RWPE1 (cell line): ENCODE data around the gene NR2F1.

Experiments used
- CTCF ChIA-PET: fragments of 350-600 bp; sonication (Branson Sonifier 250); formaldehyde crosslinking; extraction: SDS; loops from one replicate; lab custom pipeline; 2021; lab: Yijun Ruan, JAX
- POLR2A ChIA-PET: fragments of 400-600 bp; formaldehyde crosslinking; extraction: SDS; loops from one replicate; lab custom pipeline; 2020; ENCODE audit warnings: antibody characterized with exemption; ENCODE audit not compliant: low non-redundant PET; lab: Yijun Ruan, JAX
- DNase-seq: peaks from one replicate; pipeline ENCODE4 v3.0.0; 2012; ENCODE audit warnings: low spot score
- H3K27ac ChIP-seq: fragments of 450-650 bp; 2 replicates; pipeline ENCODE4 v1.5.1; 2017
- TF ChIP-seq, protein P1 (sequence below): fragments of 450-650 bp; conservative IDR thresholded peaks from 2 replicates; pipeline ENCODE4 v1.5.1; 2017; ENCODE audit warnings: low read depth, mild to moderate bottlenecking

NR2F1 gene

DNA sequence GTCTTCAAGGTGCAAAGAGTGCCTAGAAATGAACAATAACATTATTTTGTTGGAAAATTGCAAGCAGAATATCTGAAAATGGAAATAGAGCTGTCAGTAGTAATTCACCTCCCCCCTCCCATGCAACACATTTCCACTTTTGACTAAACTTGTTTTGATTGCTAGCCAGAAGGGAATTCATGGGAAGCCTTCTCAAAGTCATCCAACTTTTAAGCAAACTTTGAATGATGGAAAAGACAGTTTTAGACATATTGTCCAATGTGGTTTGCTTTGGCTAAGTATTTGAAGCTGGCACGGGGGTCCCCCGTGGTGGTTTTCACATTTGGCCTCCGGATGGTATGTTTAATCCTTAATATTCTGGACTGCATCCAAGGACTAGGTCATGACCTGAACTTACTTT, 7.5 kb downstream of the NR2F1 start:
- TF ChIP-seq, protein P1, sequence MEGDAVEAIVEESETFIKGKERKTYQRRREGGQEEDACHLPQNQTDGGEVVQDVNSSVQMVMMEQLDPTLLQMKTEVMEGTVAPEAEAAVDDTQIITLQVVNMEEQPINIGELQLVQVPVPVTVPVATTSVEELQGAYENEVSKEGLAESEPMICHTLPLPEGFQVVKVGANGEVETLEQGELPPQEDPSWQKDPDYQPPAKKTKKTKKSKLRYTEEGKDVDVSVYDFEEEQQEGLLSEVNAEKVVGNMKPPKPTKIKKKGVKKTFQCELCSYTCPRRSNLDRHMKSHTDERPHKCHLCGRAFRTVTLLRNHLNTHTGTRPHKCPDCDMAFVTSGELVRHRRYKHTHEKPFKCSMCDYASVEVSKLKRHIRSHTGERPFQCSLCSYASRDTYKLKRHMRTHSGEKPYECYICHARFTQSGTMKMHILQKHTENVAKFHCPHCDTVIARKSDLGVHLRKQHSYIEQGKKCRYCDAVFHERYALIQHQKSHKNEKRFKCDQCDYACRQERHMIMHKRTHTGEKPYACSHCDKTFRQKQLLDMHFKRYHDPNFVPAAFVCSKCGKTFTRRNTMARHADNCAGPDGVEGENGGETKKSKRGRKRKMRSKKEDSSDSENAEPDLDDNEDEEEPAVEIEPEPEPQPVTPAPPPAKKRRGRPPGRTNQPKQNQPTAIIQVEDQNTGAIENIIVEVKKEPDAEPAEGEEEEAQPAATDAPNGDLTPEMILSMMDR, result no peak
- POLR2A ChIA-PET, result no interaction called here

GRCh38 chr5:93591323-93591945, 8.4 kb downstream of the NR2F1 start:
- CTCF ChIA-PET, result interaction anchor here (0.7 kb wide), 1 partner anchor 951 kb away, joined by 3 read pairs; no protein-coding TSS in a partner anchor
- TF ChIP-seq, protein P1, result no peak
- POLR2A ChIA-PET, result no interaction called here
- no peak for DNase-seq
- no peak overlapping the region for H3K27ac ChIP-seq

More for the DNA sequence above, 7.5 kb downstream of the NR2F1 start:
- CTCF ChIA-PET, result interaction anchor here (0.6 to 0.7 kb wide), 2 partner anchors 211 to 1323 kb away, joined by 3 to 4 read pairs; no protein-coding TSS in a partner anchor
- H3K27ac ChIP-seq, result no peak overlapping the region
- no peak for DNase-seq

- TF ChIP-seq, protein P1, result no peak
- no peak overlapping the region for H3K27ac ChIP-seq
- no peak for DNase-seq
- POLR2A ChIA-PET, result no interaction called here
- CTCF ChIA-PET, result interaction anchor here (0.7 kb wide), 1 partner anchor 1261 kb away, joined by 3 read pairs; no protein-coding TSS in a partner anchor
Measured at GRCh38 chr5:93592883-93593282, 9.9 kb downstream of the NR2F1 start.

- POLR2A ChIA-PET, result no interaction called here
Measured at GRCh38 chr5:93593476-93594131, 10.6 kb downstream of the NR2F1 start.

DNA sequence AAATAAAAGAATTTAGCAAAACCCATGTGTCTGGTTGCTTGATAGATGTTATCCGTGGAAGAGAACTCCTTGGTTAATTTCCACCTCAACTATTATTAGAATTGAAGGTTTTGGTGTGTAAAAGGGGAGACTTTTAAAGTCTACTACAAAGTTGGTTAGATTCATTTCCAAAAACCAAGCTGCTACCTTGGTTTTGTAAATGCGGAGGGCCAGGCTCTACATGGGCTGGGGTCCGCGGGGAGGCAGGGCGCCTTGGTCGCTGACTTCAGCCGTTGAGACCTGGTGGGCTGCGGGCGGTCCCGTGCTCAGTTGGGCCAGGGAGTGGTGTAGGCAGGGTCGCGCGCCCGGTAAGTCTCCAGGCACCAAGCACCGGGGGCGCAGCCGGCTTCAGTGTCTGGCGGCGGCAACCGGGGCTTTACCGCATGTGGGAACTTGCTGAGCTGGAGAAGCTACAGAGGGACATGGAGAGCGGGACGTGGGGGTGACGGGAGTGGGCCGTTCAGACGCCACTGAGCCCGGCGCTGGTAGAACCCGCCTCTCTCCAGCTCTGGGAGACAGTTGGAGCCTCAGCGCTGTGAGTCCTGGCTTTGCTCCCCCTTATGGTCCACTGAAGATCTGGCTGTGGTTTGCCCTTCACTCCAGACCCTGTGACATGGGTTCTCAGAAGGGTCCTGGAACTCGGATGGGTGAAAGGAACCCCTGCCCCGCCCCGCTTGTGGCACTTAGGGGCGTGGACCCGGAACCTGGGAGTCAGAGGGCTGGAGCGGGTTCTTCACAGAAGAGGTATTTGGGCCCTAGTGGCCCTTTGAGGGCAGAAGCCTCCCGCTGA, 11.8 kb downstream of the NR2F1 start:
- no peak for DNase-seq
- ChIA-PET CTCF (interaction anchor here (0.7 to 1.5 kb wide), 4 partner anchors 13 to 206 kb away, joined by 3 to 5 read pairs (median 3); no protein-coding TSS in a partner anchor), POLR2A (no interaction called here)
- TF ChIP-seq, protein P1, result no peak
- no peak overlapping the region for H3K27ac ChIP-seq

More at GRCh38 chr5:93593476-93594131, 10.6 kb downstream of the NR2F1 start:
- no peak for DNase-seq
- CTCF ChIA-PET, result interaction anchor here (0.5 to 0.7 kb wide), 2 partner anchors 623 to 1261 kb away, joined by 3 to 4 read pairs; no protein-coding TSS in a partner anchor
- H3K27ac ChIP-seq, result no peak overlapping the region
- TF ChIP-seq, protein P1, result no peak
